Measurements from ENCODE around the gene TBL3. TPM values are rescaled to one million over a fixed set of nuclear protein-coding genes. Genes with fewer than 3 reads are reported as not detected.

Gene TBL3
- total and polyA plus RNA-seq, 4 donors, result 23.9 to 58.8 (median 44.1) TPM

GRCh38 chr16:2029350-2029749 lies 57.5 kb downstream of the TBL3 start:
- no peak for ATAC-seq (ENCODE audit: insufficient read depth, low FRiP score)
- no peaks in the 10 kb centered on the region for H3K27me3 ChIP-seq (ENCODE audit: control insufficient read depth in 3 of 3, insufficient read depth in 3 of 3, low read length in 2 of 3)
- peaks cover 0 to 15% (median 0%) of the 10 kb centered on the region in 4 donors for H3K36me3 ChIP-seq (ENCODE audit: control insufficient read depth in 4 of 4, insufficient read depth in 4 of 4, low read length in 4 of 4)
- 63 to 77% methylated on average over 17 to 22 of the region's 22 CpGs for WGBS, 2 donors
- TF ChIP-seq CTCF (IDR thresholded peaks at IDR 0.05; ENCODE audit: control extremely low read depth, extremely low read depth), result no peak
- H3K9ac ChIP-seq (ENCODE audit: insufficient read depth in 1 of 2, low read length in 2 of 2), result no peak overlapping the region
- peak overlapping the region; percentile 4 to 67 for H3K27ac ChIP-seq (ENCODE audit: low read depth in 1 of 2, low read length in 1 of 2)
- H3K4me1 ChIP-seq (ENCODE audit: control insufficient read depth in 5 of 5, insufficient read depth in 5 of 5, low read length in 5 of 5), result peaks cover 0 to 44% (median 24%) of the 10 kb centered on the region in 5 donors
- peak overlapping the region; percentile 54 for H3K4me3 ChIP-seq
- no peaks in the 10 kb centered on the region for H3K9me3 ChIP-seq (ENCODE audit: control insufficient read depth in 4 of 4, insufficient read depth in 3 of 4, low read length in 3 of 4)
- DNase-seq, result no peak

DNA sequence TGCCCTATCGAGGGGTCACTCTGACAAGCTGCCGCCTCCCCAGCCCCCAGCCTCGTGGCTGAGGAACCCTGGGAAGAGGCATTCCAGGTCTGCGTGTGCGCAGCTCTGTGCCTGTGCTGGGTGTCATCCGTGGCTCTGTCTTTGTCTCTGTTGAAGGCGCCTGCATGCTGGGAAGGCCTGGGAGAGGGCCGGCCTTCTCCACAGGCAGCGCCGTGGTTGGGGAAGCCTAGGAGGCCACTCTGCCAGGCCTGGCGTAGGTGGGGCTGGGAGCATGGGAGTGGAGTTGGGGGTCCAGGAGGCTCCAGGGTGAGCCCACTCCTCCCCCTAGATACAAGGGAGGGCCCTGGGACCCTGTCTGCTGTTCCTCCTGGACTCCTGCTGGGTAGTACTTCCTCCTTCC lies 58.2 kb downstream of the TBL3 start:
- ATAC-seq (ENCODE audit: insufficient read depth, low FRiP score), result no peak
- peaks cover 0 to 15% (median 0%) of the 10 kb centered on the region in 4 donors for H3K36me3 ChIP-seq (ENCODE audit: control insufficient read depth in 4 of 4, insufficient read depth in 4 of 4, low read length in 4 of 4)
- H3K27ac ChIP-seq (ENCODE audit: low read depth in 1 of 2, low read length in 1 of 2), result peak overlapping the region; percentile 4 to 67
- H3K27me3 ChIP-seq (ENCODE audit: control insufficient read depth in 3 of 3, insufficient read depth in 3 of 3, low read length in 2 of 3), result no peaks in the 10 kb centered on the region
- peaks cover 0 to 49% (median 27%) of the 10 kb centered on the region in 5 donors for H3K4me1 ChIP-seq (ENCODE audit: control insufficient read depth in 5 of 5, insufficient read depth in 5 of 5, low read length in 5 of 5)
- 76 to 82% methylated on average over 11 of the region's 11 CpGs for WGBS, 2 donors
- H3K4me3 ChIP-seq, result peak overlapping the region; percentile 54
- TF ChIP-seq CTCF (IDR thresholded peaks at IDR 0.05; ENCODE audit: control extremely low read depth, extremely low read depth), result no peak
- DNase-seq, result no peak
- no peaks in the 10 kb centered on the region for H3K9me3 ChIP-seq (ENCODE audit: control insufficient read depth in 4 of 4, insufficient read depth in 3 of 4, low read length in 3 of 4)
- H3K9ac ChIP-seq (ENCODE audit: insufficient read depth in 1 of 2, low read length in 2 of 2), result no peak overlapping the region

DNA sequence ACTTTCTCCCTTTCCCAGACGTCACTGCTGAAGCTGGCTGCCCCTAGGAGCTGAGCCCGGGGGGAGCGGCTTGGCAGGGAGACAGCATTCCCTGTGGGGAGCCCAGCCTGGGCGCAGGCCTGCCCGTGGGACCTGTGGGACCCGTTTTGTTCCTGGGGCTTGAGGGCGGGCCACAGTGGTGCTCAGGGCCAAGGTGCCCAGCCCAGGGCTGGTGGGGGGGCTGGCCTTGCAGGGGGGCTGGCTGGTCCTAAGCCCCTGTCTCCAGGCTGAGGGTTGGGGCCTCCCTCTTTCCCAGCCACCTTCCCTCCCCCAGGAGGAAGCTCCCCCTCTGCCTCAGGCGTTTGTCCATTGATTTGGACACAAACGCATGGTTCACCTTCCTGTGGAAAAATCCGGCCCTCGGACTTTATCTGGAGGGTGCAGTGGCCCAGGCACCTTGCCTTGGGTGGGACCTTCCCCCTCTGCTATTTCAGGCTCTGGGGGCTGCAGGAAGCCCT lies 59.3 kb downstream of the TBL3 start:
- no peak for ATAC-seq (ENCODE audit: insufficient read depth, low FRiP score)

More for the DNA sequence above, 59.3 kb downstream of the TBL3 start:
- no peak overlapping the region for H3K9ac ChIP-seq (ENCODE audit: insufficient read depth in 1 of 2, low read length in 2 of 2)
- H3K4me1 ChIP-seq (ENCODE audit: control insufficient read depth in 5 of 5, insufficient read depth in 5 of 5, low read length in 5 of 5), result peaks cover 0 to 58% (median 31%) of the 10 kb centered on the region in 5 donors
- H3K9me3 ChIP-seq (ENCODE audit: control insufficient read depth in 4 of 4, insufficient read depth in 3 of 4, low read length in 3 of 4), result no peaks in the 10 kb centered on the region
- no peak for TF ChIP-seq CTCF (IDR thresholded peaks at IDR 0.05; ENCODE audit: control extremely low read depth, extremely low read depth)
- H3K27ac ChIP-seq (ENCODE audit: low read depth in 1 of 2, low read length in 1 of 2), result peak overlapping the region; percentile 43 to 78
- H3K36me3 ChIP-seq (ENCODE audit: control insufficient read depth in 4 of 4, insufficient read depth in 4 of 4, low read length in 4 of 4), result peaks cover 0 to 15% (median 0%) of the 10 kb centered on the region in 4 donors
- WGBS, 2 donors, result 60 to 77% methylated on average over 11 of the region's 11 CpGs
- no peak overlapping the region for H3K4me3 ChIP-seq
- DNase-seq, result no peak
- H3K27me3 ChIP-seq (ENCODE audit: control insufficient read depth in 3 of 3, insufficient read depth in 3 of 3, low read length in 2 of 3), result no peaks in the 10 kb centered on the region

Small RNA genes within 50 kb of the gene (small RNA-seq; reads per million reads assigned to genes)
- gene AC005363.2 (ENCODE audit: low replicate concordance), result 0.10 reads per million
- not detected for gene RN7SL219P (ENCODE audit: low replicate concordance)
- not detected for gene SNORA10 (ENCODE audit: low replicate concordance)
- gene SNORA64 (ENCODE audit: low replicate concordance), result not detected

Other genes starting within 250 kb of the TBL3 start
- 10 to 100 TPM; 25.1 to 66.1 TPM for gene NME3, start 200.5 kb upstream of the TBL3 start, total RNA-seq
- gene NME3, start 200.5 kb upstream of the TBL3 start, polyA plus RNA-seq, result 100 to 1,000 TPM in 1 of 2 donors, 10 to 100 TPM in 1; 67.6 to 197 TPM
- gene EME2, start 199.2 kb upstream of the TBL3 start, total RNA-seq, result 10 to 100 TPM; 10.0 to 30.2 TPM
- 1 to 10 TPM; 8.6 to 9.5 TPM for gene EME2, start 199.2 kb upstream of the TBL3 start, polyA plus RNA-seq
- gene MRPS34, start 198.9 kb upstream of the TBL3 start, total RNA-seq, result 10 to 100 TPM; 40.1 to 90.7 TPM
- 100 to 1,000 TPM; 110 TPM for gene MRPS34, start 198.9 kb upstream of the TBL3 start, polyA plus RNA-seq
- 10 to 100 TPM; 39.8 to 55.3 TPM for gene SPSB3, start 189.5 kb upstream of the TBL3 start, total RNA-seq
- gene SPSB3, start 189.5 kb upstream of the TBL3 start, polyA plus RNA-seq, result 10 to 100 TPM; 46.5 to 76.1 TPM
- 10 to 100 TPM; 38.9 to 64.2 TPM for gene NUBP2, start 189.1 kb upstream of the TBL3 start, total RNA-seq
- 10 to 100 TPM; 67.1 to 70.2 TPM for gene NUBP2, start 189.1 kb upstream of the TBL3 start, polyA plus RNA-seq
- gene IGFALS, start 178.3 kb upstream of the TBL3 start, total RNA-seq, result 1 to 10 TPM; 1.4 to 4.4 TPM
- gene IGFALS, start 178.3 kb upstream of the TBL3 start, polyA plus RNA-seq, result 1 to 10 TPM; 1.2 to 1.7 TPM
- 10 to 100 TPM; 51.2 to 69.3 TPM for gene HAGH, start 145.2 kb upstream of the TBL3 start, total RNA-seq
- gene HAGH, start 145.2 kb upstream of the TBL3 start, polyA plus RNA-seq, result 10 to 100 TPM; 91.2 to 99.7 TPM
- gene FAHD1, start 144.8 kb upstream of the TBL3 start, total RNA-seq, result 10 to 100 TPM; 24.5 to 26.8 TPM
- 10 to 100 TPM; 17.2 to 32.1 TPM for gene FAHD1, start 144.8 kb upstream of the TBL3 start, polyA plus RNA-seq
- gene MEIOB, start 99.9 kb upstream of the TBL3 start, total RNA-seq, result under 1 TPM in 1 of 2 donors, not detected in 1; 0.21 TPM
- under 1 TPM in 1 of 2 donors, not detected in 1; 0.28 TPM for gene MEIOB, start 99.9 kb upstream of the TBL3 start, polyA plus RNA-seq
- gene HS3ST6, start 53.6 kb upstream of the TBL3 start, total RNA-seq, result 1 to 10 TPM in 1 of 2 donors, under 1 TPM in 1; 0.40 to 5.9 TPM
- gene HS3ST6, start 53.6 kb upstream of the TBL3 start, polyA plus RNA-seq, result 1 to 10 TPM in 1 of 2 donors, under 1 TPM in 1; 0.71 to 2.1 TPM
- gene MSRB1, start 28.9 kb upstream of the TBL3 start, total RNA-seq, result 10 to 100 TPM; 11.1 to 52.1 TPM
- 100 to 1,000 TPM in 1 of 2 donors, 10 to 100 TPM in 1; 50.2 to 164 TPM for gene MSRB1, start 28.9 kb upstream of the TBL3 start, polyA plus RNA-seq
- gene RPL3L, start 17.4 kb upstream of the TBL3 start, total RNA-seq, result not detected
- gene RPL3L, start 17.4 kb upstream of the TBL3 start, polyA plus RNA-seq, result under 1 TPM; 0.01 to 0.04 TPM
- 100 to 1,000 TPM; 107 to 124 TPM for gene NDUFB10, start 12.5 kb upstream of the TBL3 start, total RNA-seq
- 100 to 1,000 TPM; 139 to 187 TPM for gene NDUFB10, start 12.5 kb upstream of the TBL3 start, polyA plus RNA-seq
- gene RPS2, start 7.2 kb upstream of the TBL3 start, total RNA-seq, result 1,000 to 10,000 TPM; 1,331 to 2,412 TPM
- gene RPS2, start 7.2 kb upstream of the TBL3 start, polyA plus RNA-seq, result 1,000 to 10,000 TPM; 3,147 to 5,214 TPM
- gene RNF151, start 5.2 kb upstream of the TBL3 start, total RNA-seq, result not detected
- under 1 TPM in 1 of 2 donors, not detected in 1; 0.15 TPM for gene RNF151, start 5.2 kb upstream of the TBL3 start, polyA plus RNA-seq
- gene NOXO1, start 9.4 kb downstream of the TBL3 start, total RNA-seq, result 1 to 10 TPM in 1 of 2 donors, under 1 TPM in 1; 0.28 to 4.5 TPM
- gene NOXO1, start 9.4 kb downstream of the TBL3 start, polyA plus RNA-seq, result 1 to 10 TPM; 2.0 to 7.3 TPM
- 10 to 100 TPM in 1 of 2 donors, 1 to 10 TPM in 1; 7.4 to 32.6 TPM for gene GFER, start 12.1 kb downstream of the TBL3 start, total RNA-seq
- 10 to 100 TPM; 18.6 to 63.5 TPM for gene GFER, start 12.1 kb downstream of the TBL3 start, polyA plus RNA-seq
- gene SYNGR3, start 17.9 kb downstream of the TBL3 start, total RNA-seq, result under 1 TPM; 0.40 to 0.46 TPM
- under 1 TPM; 0.10 to 0.69 TPM for gene SYNGR3, start 17.9 kb downstream of the TBL3 start, polyA plus RNA-seq
- gene ZNF598, start 37.8 kb downstream of the TBL3 start, total RNA-seq, result 10 to 100 TPM; 13.9 to 49.8 TPM
- gene ZNF598, start 37.8 kb downstream of the TBL3 start, polyA plus RNA-seq, result 10 to 100 TPM; 29.1 to 42.8 TPM
- 1 to 10 TPM in 1 of 2 donors, under 1 TPM in 1; 0.71 to 1.3 TPM for gene NPW, start 47.7 kb downstream of the TBL3 start, total RNA-seq
- under 1 TPM; 0.12 to 0.34 TPM for gene NPW, start 47.7 kb downstream of the TBL3 start, polyA plus RNA-seq
- 100 to 1,000 TPM; 142 to 468 TPM for gene NHERF2, start 54.8 kb downstream of the TBL3 start, total RNA-seq
- 100 to 1,000 TPM; 192 to 297 TPM for gene NHERF2, start 54.8 kb downstream of the TBL3 start, polyA plus RNA-seq
- gene NTHL1, start 75.8 kb downstream of the TBL3 start, total RNA-seq, result 10 to 100 TPM; 19.3 to 37.8 TPM
- gene NTHL1, start 75.8 kb downstream of the TBL3 start, polyA plus RNA-seq, result 10 to 100 TPM; 20.4 to 43.5 TPM
- 100 to 1,000 TPM in 1 of 2 donors, 10 to 100 TPM in 1; 93.4 to 146 TPM for gene TSC2, start 75.9 kb downstream of the TBL3 start, total RNA-seq
- 10 to 100 TPM; 36.5 to 51.9 TPM for gene TSC2, start 75.9 kb downstream of the TBL3 start, polyA plus RNA-seq
- gene PKD1, start 163.8 kb downstream of the TBL3 start, total RNA-seq, result 100 to 1,000 TPM in 1 of 2 donors, 10 to 100 TPM in 1; 82.9 to 128 TPM
- 10 to 100 TPM; 39.1 to 46.3 TPM for gene PKD1, start 163.8 kb downstream of the TBL3 start, polyA plus RNA-seq
- under 1 TPM; 0.48 to 0.95 TPM for gene RAB26, start 176.6 kb downstream of the TBL3 start, total RNA-seq
- gene RAB26, start 176.6 kb downstream of the TBL3 start, polyA plus RNA-seq, result 1 to 10 TPM in 1 of 2 donors, under 1 TPM in 1; 0.30 to 1.0 TPM
- gene TRAF7, start 183.7 kb downstream of the TBL3 start, total RNA-seq, result 10 to 100 TPM; 33.4 to 74.2 TPM
- gene TRAF7, start 183.7 kb downstream of the TBL3 start, polyA plus RNA-seq, result 10 to 100 TPM; 44.8 to 51.9 TPM
- under 1 TPM; 0.09 TPM for gene CASKIN1, start 224.6 kb downstream of the TBL3 start, total RNA-seq
- under 1 TPM; 0.15 to 0.35 TPM for gene CASKIN1, start 224.6 kb downstream of the TBL3 start, polyA plus RNA-seq
- gene MLST8, start 233.4 kb downstream of the TBL3 start, total RNA-seq, result 10 to 100 TPM; 17.2 to 42.6 TPM
- 10 to 100 TPM; 39.7 to 48.9 TPM for gene MLST8, start 233.4 kb downstream of the TBL3 start, polyA plus RNA-seq
- 1 to 10 TPM; 2.1 to 9.2 TPM for gene BRICD5, start 238.8 kb downstream of the TBL3 start, total RNA-seq
- 10 to 100 TPM in 1 of 2 donors, 1 to 10 TPM in 1; 9.4 to 13.5 TPM for gene BRICD5, start 238.8 kb downstream of the TBL3 start, polyA plus RNA-seq
- gene PGP, start 242.8 kb downstream of the TBL3 start, total RNA-seq, result 10 to 100 TPM in 1 of 2 donors, 1 to 10 TPM in 1; 3.8 to 20.9 TPM
- 10 to 100 TPM; 12.5 to 14.9 TPM for gene PGP, start 242.8 kb downstream of the TBL3 start, polyA plus RNA-seq